ENCODE data around the gene IL34.

Gene IL34

DNA sequence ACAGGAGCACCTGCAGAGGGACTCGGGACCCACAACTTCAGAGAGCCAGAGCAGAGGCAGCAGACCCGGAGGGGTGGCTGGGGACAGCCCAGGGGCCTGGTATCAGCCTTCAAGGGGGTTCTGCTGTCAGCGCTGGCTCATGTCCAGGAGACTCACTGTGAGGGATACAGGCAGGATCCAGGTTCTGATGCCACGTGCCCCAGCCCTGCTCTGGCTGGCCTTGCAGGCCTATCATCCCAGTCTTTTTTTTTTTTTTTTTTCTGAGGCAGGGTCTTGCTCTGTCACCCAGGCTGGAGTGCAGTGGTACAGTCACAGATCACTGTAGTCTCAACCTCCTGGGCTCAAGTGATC lies 48.5 kb downstream of the IL34 start:
- TF ChIP-seq, protein P1, sequence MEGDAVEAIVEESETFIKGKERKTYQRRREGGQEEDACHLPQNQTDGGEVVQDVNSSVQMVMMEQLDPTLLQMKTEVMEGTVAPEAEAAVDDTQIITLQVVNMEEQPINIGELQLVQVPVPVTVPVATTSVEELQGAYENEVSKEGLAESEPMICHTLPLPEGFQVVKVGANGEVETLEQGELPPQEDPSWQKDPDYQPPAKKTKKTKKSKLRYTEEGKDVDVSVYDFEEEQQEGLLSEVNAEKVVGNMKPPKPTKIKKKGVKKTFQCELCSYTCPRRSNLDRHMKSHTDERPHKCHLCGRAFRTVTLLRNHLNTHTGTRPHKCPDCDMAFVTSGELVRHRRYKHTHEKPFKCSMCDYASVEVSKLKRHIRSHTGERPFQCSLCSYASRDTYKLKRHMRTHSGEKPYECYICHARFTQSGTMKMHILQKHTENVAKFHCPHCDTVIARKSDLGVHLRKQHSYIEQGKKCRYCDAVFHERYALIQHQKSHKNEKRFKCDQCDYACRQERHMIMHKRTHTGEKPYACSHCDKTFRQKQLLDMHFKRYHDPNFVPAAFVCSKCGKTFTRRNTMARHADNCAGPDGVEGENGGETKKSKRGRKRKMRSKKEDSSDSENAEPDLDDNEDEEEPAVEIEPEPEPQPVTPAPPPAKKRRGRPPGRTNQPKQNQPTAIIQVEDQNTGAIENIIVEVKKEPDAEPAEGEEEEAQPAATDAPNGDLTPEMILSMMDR (IDR thresholded peaks at IDR 0.05; ENCODE audit: low read depth, low read length) = no peak
- H3K4me3 ChIP-seq (ENCODE audit: low read depth, low read length) = no peak overlapping the region
- in situ Hi-C loops (cut with HindIII; ENCODE audit: low sequenced_read_pairs) = no loop called here
- DNase-seq (ENCODE audit: low read depth, low spot score) = no peak

GRCh38 chr16:70695331-70696070 lies 49.1 kb downstream of the IL34 start:
- DNase-seq (ENCODE audit: low read depth, low spot score) = no peak
- H3K4me3 ChIP-seq (ENCODE audit: low read depth, low read length) = no peak overlapping the region
- in situ Hi-C loops (cut with HindIII; ENCODE audit: low sequenced_read_pairs) = no loop called here
- TF ChIP-seq, protein P1 (IDR thresholded peaks at IDR 0.05; ENCODE audit: low read depth, low read length) = no peak

GRCh38 chr16:70696355-70696754 lies 50.0 kb downstream of the IL34 start:
- DNase-seq (ENCODE audit: low read depth, low spot score) = no peak
- in situ Hi-C loops (cut with HindIII; ENCODE audit: low sequenced_read_pairs) = no loop called here
- H3K4me3 ChIP-seq (ENCODE audit: low read depth, low read length) = no peak overlapping the region
- TF ChIP-seq, protein P1 (IDR thresholded peaks at IDR 0.05; ENCODE audit: low read depth, low read length) = no peak

GRCh38 chr16:70696952-70697593 lies 50.7 kb downstream of the IL34 start:
- TF ChIP-seq, protein P1 (IDR thresholded peaks at IDR 0.05; ENCODE audit: low read depth, low read length) = no peak
- DNase-seq (ENCODE audit: low read depth, low spot score) = no peak
- no peak overlapping the region for H3K4me3 ChIP-seq (ENCODE audit: low read depth, low read length)
- in situ Hi-C loops (cut with HindIII; ENCODE audit: low sequenced_read_pairs) = no loop called here

DNA sequence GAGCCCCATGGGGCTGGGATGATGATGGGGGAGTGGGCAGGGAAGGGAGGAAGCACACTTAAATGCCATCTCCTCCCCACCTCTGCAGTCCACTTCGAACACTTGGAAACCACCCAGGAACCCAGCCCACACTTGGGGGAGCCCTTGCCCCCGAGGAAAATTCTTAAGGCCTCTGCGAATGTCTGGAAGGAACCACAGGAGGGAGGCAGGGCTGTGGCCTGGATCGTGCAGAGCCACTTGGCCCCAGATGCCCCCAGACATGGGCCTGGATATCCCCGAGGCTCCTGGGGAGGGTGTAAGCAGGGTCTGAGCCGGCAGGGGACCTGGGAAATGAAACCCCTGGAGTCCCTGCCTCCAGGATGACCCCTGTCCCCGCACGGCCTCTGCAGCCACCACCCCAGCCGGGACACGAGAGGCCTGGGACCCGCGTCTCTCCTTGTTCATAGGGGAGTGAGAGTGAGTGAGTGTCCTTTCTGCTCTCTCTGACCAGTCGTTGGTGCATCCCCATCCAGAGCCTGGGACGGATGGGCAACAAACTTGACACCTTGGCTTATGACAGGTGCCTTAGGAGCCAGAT lies 51.3 kb downstream of the IL34 start:
- TF ChIP-seq, protein P1 (IDR thresholded peaks at IDR 0.05; ENCODE audit: low read depth, low read length) = peak; percentile 6
- H3K4me3 ChIP-seq (ENCODE audit: low read depth, low read length) = no peak overlapping the region
- peak; percentile 49 for DNase-seq (ENCODE audit: low read depth, low spot score)
- in situ Hi-C loops (cut with HindIII; ENCODE audit: low sequenced_read_pairs) = no loop called here

DNA sequence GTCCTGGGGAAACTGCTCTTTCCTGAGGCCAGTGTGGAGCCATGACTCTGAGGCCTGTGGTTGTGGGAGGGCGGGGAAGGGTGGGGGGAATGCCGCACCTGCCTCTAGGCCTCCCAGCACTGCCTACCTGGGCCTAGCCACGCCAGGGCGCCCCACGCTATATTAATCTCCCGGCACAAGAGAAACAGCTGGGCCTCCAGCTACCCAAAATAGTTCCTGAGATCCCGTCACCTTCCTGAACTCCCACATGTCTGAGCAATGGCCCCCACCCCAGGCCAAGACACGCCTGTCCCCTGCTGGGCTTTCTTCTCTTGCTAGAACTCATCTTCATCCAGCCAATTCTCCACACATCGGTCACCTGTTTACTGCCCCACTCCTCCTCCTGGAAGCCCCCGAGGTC lies 52.5 kb downstream of the IL34 start:
- no peak for DNase-seq (ENCODE audit: low read depth, low spot score)
- H3K4me3 ChIP-seq (ENCODE audit: low read depth, low read length) = no peak overlapping the region
- in situ Hi-C loops (cut with HindIII; ENCODE audit: low sequenced_read_pairs) = no loop called here
- TF ChIP-seq, protein P1 (IDR thresholded peaks at IDR 0.05; ENCODE audit: low read depth, low read length) = no peak
